GM12878 (cell line): ENCODE measurements around the gene UMPS. TPM values are rescaled to one million over a fixed set of nuclear protein-coding genes. Genes with fewer than 3 reads are reported as not detected.

Experiments used
- ATF7 ChIP-seq: fragments of 450-650 bp; IDR thresholded peaks from 2 replicates; pipeline ENCODE4 v1.6.1; 2016; ENCODE audit warnings: low read depth, mild to moderate bottlenecking
- CREM ChIP-seq: IDR thresholded peaks from 2 replicates; pipeline ENCODE4 v1.6.1; 2014; ENCODE audit warnings: antibody characterized with exemption, low read depth
- FOS ChIP-seq: IDR thresholded peaks from 3 replicates; pipeline ENCODE4 v1.6.1; 2011; ENCODE audit warnings: borderline replicate concordance; ENCODE audit not compliant: insufficient read length; ENCODE audit errors: extremely low read depth
- GATAD2B ChIP-seq: fragments of 450-650 bp; conservative IDR thresholded peaks from 2 replicates; pipeline ENCODE4 v1.6.1; 2017; ENCODE audit warnings: low read depth, mild to moderate bottlenecking, moderate library complexity
- KDM1A ChIP-seq: fragments of 200-600 bp; sonication (generic); IDR thresholded peaks from 2 replicates; pipeline ENCODE4 v1.6.1; 2016; ENCODE audit warnings: borderline replicate concordance
- KLF5 ChIP-seq: fragments of 450-650 bp; IDR thresholded peaks from 2 replicates; pipeline ENCODE4 v1.6.1; 2014; ENCODE audit warnings: mild to moderate bottlenecking; ENCODE audit not compliant: partially characterized antibody
- MTA2 ChIP-seq: fragments of 450-650 bp; IDR thresholded peaks from 2 replicates; pipeline ENCODE4 v1.6.1; 2016; ENCODE audit warnings: low read depth, mild to moderate bottlenecking, moderate library complexity
- NBN ChIP-seq: fragments of 450-650 bp; IDR thresholded peaks from 2 replicates; pipeline ENCODE4 v1.6.1; 2016
- NFXL1 ChIP-seq: fragments of 450-650 bp; IDR thresholded peaks from 2 replicates; pipeline ENCODE4 v1.6.1; 2017; ENCODE audit warnings: antibody characterized with exemption, mild to moderate bottlenecking, borderline replicate concordance
- PAX5 ChIP-seq: IDR thresholded peaks from 2 replicates; pipeline ENCODE4 v1.6.1; 2011; ENCODE audit warnings: low read depth, low read length, borderline replicate concordance
- PAX8 ChIP-seq: fragments of 450-650 bp; IDR thresholded peaks from 2 replicates; pipeline ENCODE4 v1.6.1; 2017; ENCODE audit warnings: mild to moderate bottlenecking, moderate library complexity
- RAD21 ChIP-seq: IDR thresholded peaks from 2 replicates; pipeline ENCODE4 v1.6.1; 2011; ENCODE audit warnings: mild to moderate bottlenecking, low read depth, low read length, moderate library complexity; ENCODE audit not compliant: insufficient read depth
- SIX5 ChIP-seq: IDR thresholded peaks from 2 replicates; pipeline ENCODE4 v1.6.1; 2011; ENCODE audit warnings: mild to moderate bottlenecking, low read depth, low read length, moderate library complexity; ENCODE audit not compliant: severe bottlenecking
- SMARCA5 ChIP-seq: fragments of 450-650 bp; IDR thresholded peaks from 2 replicates; pipeline ENCODE4 v1.6.1; 2017; ENCODE audit warnings: mild to moderate bottlenecking
- SMC3 ChIP-seq: IDR thresholded peaks from 2 replicates; pipeline ENCODE4 v1.6.1; 2011; ENCODE audit warnings: low read length, improper control_type of control experiment, borderline replicate concordance
- SREBF2 ChIP-seq: IDR thresholded peaks from 2 replicates; pipeline ENCODE4 v1.6.1; 2012; ENCODE audit warnings: mild to moderate bottlenecking, low read length
- SUPT20H ChIP-seq: IDR thresholded peaks from 2 replicates; pipeline ENCODE4 v1.6.1; 2011; ENCODE audit warnings: low read depth, mild to moderate bottlenecking, low read length, moderate library complexity, borderline replicate concordance; ENCODE audit not compliant: control insufficient read depth
- TBL1XR1 ChIP-seq: IDR thresholded peaks from 2 replicates; pipeline ENCODE4 v1.6.1; 2012; ENCODE audit warnings: low read depth, low read length, improper control_type of control experiment
- WRNIP1 ChIP-seq: IDR thresholded peaks from 2 replicates; pipeline ENCODE4 v1.6.1; 2011; ENCODE audit warnings: low read depth, low read length, improper control_type of control experiment, borderline replicate concordance
- ZNF592 ChIP-seq: fragments of 450-650 bp; IDR thresholded peaks from 2 replicates; pipeline ENCODE4 v1.6.1; 2017; ENCODE audit warnings: mild to moderate bottlenecking, moderate library complexity
- ZNF687 ChIP-seq: fragments of 450-650 bp; IDR thresholded peaks from 2 replicates; pipeline ENCODE4 v1.6.1; 2017; ENCODE audit warnings: mild to moderate bottlenecking, moderate library complexity
- polyA plus RNA-seq, 11 experiments: library from polyadenylated mRNA; depleted of rRNA in 4 of 11; unstranded in 6 of 11; stranded (reverse) in 5 of 11; fragments of >200 nt; fragmentation: Nextera tagmentation in 4 of 11; fragmentation: Illumina TruSeq in 1 of 11; extraction: Ambion mirVana in 4 of 11; extraction: Trizol in 1 of 11; gene quantifications; 1 replicate in 1 of 11; 2 replicates in 10 of 11; pipeline versions ENCODE4 v1.2.1 to v1.2.3, GENCODE V29; 2011 to 2016; ENCODE audit warnings: inconsistent platforms in 2 of 11, missing spikeins in 2 of 11, low read depth in 1 of 11
- total RNA-seq, 4 experiments: library from RNA; depleted of rRNA in 3 of 4; stranded (reverse); fragments of >200 nt in 3 of 4; fragmentation: Illumina TruSeq in 1 of 4; extraction: Trizol in 1 of 4; gene quantifications; 2 replicates each; pipeline versions ENCODE4 v1.2.1 to v1.2.3, GENCODE V29; 2013 to 2021
- TF ChIP-seq, protein P1 (sequence below): fragments of 450-650 bp; IDR thresholded peaks from 2 replicates; pipeline ENCODE4 v1.6.1; 2016; ENCODE audit warnings: mild to moderate bottlenecking

Gene UMPS
- total and polyA plus RNA-seq, 10 of the 15 experiments (the other 5 are each of a cell fraction or from before 2014, with no cell fraction given): 30.6 to 82.8 (median 49.5) TPM

GRCh38 chr3:124761250-124761796, 31.1 kb downstream of the UMPS start (continued):
- TF ChIP-seq GATAD2B (no peak), SREBF2 (no peak), SMC3 (peak; percentile 96), FOS (no peak), KDM1A (no peak), KLF5 (no peak), PAX8 (no peak), SUPT20H (no peak), ZNF687 (no peak), SIX5 (no peak), RAD21 (peak; percentile 93), SMARCA5 (0 out of 2 replicates have a peak, but pooled peaks have one; percentile 44), PAX5 (no peak), ATF7 (no peak), MTA2 (no peak), NBN (peak; percentile 68; the same call in 1 of the 2 replicates), TBL1XR1 (no peak), ZNF592 (no peak), WRNIP1 (no peak), CREM (0 out of 2 replicates have a peak, but pooled peaks have one; percentile 19), NFXL1 (no peak)
- TF ChIP-seq, protein P1, sequence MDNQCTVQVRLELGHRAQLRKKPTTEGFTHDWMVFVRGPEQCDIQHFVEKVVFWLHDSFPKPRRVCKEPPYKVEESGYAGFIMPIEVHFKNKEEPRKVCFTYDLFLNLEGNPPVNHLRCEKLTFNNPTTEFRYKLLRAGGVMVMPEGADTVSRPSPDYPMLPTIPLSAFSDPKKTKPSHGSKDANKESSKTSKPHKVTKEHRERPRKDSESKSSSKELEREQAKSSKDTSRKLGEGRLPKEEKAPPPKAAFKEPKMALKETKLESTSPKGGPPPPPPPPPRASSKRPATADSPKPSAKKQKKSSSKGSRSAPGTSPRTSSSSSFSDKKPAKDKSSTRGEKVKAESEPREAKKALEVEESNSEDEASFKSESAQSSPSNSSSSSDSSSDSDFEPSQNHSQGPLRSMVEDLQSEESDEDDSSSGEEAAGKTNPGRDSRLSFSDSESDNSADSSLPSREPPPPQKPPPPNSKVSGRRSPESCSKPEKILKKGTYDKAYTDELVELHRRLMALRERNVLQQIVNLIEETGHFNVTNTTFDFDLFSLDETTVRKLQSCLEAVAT: no peak
